Fibroblast of gingiva (primary cell): ENCODE data around the gene HAP1.
"Not testable (repeated sequence)": the region's sequence is repeated elsewhere in the genome, so short reads cannot be mapped to it uniquely, and the experiment has no call there.

Experiments used
- DNase-seq: peaks from one replicate; pipeline ENCODE4 v3.0.0-alpha.2; 2011; ENCODE audit warnings: low read depth

HAP1 gene

DNA sequence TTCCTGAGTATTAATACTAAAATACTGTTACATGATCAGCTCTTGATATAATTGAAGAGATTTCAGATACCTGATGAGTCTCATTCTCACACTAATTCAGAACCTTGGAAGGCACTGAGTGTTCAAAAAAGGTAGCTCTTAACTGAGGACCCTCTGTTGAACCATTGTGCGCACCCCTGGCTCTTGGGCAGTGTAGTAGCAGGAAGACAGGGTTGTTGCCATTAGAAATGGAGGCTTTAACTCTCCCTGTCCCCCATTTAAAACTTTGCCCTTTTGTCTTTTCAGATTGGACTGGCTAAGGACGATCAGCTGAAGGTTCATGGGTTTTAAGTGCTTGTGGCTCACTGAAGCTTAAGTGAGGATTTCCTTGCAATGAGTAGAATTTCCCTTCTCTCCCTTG, 43.9 kb downstream of the HAP1 start:
- DNase-seq: no peak

DNA sequence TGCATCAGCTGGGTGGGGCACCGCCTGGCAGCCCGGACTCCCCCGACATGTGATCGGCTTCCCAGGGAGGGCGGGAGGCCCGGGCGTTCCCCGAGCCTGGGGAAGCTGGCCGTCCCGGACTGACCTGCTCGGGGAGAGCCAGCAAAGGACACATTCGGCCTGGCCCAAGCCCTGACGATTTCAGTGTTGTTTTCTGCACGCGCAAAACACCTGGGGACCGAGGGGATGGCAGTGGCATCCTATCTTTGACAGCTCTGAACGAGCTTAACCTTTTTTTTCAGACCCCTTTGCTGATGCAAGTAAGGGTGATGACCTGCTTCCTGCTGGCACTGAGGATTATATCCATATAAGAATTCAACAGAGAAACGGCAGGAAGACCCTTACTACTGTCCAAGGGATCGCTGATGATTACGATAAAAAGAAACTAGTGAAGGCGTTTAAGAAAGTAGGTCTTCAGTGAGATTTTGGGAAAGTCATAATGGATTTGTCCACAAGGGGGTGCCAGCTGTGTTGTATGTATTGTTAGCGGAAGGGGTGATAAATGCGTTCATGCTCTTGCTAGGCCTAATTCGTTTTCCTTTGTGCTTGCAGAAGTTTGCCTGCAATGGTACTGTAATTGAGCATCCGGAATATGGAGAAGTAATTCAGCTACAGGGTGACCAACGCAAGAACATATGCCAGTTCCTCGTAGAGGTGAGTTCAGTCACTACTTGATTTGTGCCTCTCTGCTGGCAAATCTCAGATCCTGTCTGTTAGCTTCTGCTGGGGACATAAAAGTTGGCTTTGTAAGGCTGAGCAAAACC, 44.7 kb downstream of the HAP1 start:
- peak; percentile 71 for DNase-seq

DNA sequence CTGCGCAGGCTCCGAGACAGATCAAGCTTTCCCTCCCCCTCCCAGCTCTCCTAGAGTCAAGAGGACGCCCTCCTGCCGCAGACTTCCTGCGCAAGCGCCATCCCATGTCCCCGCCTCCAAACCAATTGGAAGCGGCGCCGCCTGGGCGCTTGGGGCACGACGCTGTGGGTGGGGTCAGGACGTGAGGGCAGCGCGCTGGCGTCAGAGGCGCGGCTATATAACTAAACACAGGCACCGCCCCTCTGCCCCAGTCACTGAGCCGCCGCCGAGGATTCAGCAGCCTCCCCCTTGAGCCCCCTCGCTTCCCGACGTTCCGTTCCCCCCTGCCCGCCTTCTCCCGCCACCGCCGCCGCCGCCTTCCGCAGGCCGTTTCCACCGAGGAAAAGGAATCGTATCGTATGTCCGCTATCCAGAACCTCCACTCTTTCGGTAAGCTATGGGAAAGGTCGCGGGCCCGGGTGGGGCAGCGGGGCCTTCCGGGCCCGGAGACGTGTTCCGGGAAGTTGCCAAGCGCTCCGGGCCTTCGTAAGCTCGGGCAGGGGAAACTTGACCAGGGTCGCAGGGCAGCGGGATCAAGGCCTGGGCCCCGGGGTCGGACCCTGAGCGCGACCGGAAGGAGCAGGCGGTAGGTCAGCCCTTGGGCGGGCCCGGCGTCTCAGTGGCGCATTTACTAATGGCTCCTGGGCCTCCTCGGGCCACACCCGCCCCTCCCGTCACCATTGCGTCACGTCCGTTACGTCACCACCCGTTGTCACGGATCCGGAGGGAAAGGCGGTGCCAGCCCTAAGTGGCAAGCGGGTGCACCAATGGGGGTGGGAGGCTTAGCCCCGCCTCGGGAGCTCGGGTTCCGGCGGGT, 45.6 kb downstream of the HAP1 start, which contains the start of gene EIF1:
EIF1 (plus strand) TSS at position 245 of the 856 bp plus-strand sequence; CDS start at position 399, 154 bp downstream.
- DNase-seq: peak; percentile 100

DNA sequence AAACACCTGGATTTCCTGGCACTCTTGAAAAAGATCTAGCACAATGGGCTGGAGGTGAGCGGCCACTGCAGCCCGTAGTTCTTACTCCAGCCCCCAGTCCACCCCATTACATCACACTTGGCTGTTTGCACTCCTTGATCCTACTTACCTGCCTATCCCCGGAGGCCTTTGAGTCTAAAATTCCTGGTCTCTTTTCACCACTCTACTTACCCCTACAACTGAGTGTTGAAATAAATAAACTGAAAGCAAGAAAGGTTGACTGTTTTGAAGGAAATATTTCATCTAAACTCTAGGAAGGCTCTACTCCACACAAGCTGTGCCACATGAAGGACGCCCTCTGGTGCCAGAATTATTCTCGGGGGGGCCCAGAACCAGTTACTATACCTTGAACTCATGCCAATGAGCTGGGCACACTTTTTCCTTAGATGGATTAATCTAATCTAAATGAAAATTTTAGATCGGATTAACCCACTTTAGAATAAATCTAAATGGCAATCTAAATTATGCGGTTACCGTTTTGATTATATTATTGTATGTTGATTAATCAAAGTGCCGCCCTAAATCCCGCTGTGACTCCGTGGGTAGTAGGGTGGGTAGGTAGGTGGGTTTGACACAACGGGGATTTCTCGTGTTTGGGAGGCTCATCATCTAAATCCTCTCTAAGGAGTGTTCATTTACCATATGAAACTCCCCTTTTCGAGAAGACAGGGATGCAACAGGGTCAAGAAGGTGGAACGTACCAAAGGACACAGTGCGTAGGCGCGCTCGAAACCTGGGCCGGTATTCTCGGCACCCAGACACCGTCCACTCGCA, 46.4 kb downstream of the HAP1 start:
- no peak for DNase-seq

DNA sequence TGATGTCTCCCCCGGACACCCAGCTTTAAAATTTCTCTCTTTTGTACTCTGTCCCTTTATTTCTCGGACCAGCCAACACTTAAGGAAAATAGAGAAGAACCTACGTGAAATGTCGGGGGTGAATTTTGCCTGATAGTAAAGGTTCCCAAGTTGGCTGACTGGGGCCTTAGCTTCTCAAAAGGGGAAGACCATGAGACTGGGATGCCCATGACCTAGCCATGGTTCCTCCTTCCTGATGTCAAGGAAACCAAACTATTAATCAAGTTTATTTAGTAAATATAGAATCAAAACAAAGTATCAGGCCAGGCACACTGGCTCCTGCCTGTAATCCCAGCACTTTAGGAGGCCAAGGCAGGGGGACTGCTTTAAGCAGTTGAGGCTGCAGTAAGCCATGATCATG, 48.2 kb downstream of the HAP1 start:
- no peak for DNase-seq

DNA sequence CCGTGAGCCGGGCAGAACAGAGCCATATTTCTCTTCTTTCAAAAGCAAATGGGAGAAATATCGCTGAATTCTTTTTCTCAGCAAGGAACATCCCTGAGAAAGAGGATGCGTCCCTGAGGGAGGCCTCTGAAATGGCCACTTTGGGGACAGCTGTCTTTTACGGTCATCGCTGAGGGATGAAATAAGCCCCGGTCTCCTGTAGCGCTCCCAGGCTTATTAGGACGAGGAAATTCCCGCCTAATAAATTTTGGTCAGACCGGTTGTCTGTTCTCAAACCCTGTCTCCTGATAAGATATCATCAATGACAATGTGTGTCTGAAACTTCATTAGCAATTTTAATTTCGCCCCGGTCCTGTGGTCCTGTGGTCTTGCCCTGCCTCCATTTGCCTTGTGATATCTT, 48.7 kb downstream of the HAP1 start:
- not testable (repeated sequence) for DNase-seq

DNA sequence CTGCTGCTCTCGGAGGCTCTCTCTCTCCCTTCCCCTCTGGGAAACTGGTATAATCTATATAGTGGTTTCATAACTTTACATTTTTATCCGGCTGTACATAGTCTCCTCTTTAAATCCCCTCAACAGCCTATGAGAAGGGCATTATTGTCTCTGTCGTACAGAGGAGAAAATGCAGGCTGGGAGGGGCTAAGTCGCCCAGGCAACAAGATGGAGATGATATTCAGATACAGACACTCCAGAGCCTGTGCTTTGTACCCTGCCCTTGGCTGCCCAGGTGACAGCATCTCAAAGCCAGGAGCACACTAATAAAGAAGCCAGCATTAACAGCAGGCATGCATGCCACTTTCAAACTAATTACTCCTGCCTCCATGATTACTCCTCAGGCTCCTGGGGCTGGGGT, 50.4 kb downstream of the HAP1 start:
- DNase-seq: no peak

DNA sequence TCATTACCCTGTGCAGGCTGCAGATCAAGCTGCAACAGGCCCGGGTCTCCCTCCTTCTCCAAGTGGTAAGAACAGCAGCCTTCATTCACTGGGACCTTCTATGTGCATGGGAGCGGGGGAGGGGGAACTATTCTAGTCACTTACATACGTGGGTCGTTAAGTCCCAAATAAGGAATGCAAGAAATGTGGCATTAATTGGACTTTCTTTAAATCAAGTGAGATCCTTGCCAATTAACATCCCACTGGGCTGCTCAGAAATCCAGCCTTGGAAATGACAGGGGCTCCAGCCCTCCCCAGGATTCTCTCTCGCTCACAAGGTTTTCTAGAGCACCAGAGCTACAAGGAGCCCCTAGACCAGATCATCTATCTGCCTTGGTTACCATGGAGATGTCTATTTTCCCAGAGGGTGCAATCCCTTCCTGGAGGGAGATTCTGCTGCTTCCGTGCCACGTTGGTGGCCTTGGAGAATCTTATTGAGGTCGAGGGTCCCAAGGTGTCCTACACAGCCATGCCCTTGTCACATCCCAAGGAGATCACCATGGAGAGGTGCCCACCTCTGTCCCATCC, 50.9 kb downstream of the HAP1 start:
- DNase-seq: no peak

DNA sequence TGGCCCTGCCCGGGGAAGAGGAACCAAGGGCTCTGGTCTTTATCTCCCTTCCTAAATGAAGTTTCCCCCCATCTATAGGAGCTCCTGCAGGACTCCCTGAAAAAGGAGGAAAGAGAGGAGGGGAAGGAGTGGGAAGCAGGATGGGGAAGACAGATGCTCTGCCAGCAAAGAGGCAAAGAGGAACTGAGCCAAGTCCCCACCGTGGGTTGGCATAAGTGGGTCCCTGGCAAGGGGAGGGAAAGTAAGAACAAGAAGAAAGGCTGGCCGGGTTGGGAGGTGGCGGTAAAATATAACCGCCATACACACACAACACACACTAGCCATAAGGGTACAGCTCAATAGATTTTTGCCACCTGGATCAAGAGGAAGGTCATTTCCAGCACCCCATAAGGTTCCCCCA, 51.8 kb downstream of the HAP1 start:
- no peak for DNase-seq

DNA sequence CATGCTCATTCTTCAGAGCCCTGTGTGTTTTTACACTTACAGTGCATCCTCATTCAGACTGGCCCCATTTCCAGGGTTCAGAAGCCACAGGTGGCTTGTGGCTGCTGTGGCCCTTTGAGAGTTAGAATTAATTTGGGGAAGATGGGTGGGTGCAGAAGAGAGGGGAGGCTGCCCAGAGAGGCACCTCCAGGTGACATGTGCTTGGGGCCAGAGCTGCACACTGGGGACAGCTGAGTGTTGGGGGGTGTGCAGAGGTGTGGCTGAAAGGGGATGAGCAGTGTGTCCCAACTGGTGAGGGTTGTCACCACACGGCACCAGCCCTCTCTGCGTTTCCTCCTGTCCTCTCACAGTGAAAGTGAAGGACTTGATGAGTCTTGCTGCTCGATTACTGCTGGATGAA, 52.7 kb downstream of the HAP1 start:
- DNase-seq: no peak

DNA sequence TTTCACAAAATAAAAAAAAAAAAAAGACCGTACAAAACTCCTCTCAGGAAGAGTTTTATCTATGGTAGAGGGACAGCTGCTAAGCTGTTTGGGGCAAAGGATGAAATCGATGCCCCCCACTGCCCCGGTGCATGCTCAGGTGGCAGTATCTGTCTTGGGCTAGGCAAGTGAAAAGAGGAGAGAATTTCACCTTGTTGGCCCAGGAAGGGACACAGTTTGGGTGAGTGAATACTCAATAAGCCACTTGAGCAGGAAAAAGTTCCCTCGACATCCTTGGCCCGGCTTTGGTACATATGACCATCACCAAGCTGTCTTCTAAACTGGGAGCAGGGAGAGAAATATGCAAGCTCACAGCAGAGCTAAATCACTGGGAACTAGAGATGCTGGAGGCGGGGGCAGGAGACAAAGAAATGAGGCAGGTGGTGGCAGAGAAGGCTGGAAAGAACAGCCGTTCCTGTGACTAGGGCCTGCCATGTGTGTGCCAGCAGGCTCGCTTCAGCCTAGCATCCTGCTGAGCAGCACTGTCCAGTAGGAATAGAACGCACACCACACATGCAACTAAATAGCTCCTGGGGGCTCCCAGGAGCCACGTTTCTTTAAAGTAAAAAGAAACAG, 53.9 kb downstream of the HAP1 start:
- no peak for DNase-seq

DNA sequence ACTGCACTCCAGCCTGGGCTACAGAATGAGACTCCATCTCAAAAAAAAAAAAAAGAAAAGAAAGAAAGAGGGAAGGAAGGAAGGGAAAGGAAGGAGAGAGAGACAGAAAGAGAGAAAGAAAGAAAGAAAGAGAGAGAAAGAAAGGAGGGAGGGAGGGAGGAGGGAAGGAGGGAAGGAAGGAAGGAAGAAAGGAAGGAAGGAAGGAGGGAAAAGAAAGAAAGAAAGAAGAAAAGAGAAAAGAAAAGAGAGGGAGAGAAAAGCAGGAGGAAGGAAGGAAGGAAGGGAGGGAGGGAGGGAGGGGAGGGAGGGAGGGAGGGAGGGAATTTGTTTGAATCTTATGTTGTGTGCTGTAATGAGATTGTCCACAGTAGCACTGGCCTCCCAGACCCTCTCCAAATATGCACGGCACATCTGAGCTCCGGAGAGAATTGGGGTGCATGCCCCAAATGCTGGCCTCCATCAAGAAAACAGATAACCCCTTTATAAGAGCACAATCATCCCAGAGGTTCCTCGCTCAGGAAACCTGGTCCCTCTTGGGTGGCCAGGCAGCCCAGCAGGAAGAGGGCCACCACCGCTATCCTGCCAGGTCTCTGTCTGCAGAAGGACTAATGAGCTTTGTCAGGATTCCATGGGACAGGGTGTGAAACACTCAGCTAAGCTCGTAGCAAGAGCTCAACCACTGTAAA, 54.6 kb downstream of the HAP1 start:
- no peak for DNase-seq

DNA sequence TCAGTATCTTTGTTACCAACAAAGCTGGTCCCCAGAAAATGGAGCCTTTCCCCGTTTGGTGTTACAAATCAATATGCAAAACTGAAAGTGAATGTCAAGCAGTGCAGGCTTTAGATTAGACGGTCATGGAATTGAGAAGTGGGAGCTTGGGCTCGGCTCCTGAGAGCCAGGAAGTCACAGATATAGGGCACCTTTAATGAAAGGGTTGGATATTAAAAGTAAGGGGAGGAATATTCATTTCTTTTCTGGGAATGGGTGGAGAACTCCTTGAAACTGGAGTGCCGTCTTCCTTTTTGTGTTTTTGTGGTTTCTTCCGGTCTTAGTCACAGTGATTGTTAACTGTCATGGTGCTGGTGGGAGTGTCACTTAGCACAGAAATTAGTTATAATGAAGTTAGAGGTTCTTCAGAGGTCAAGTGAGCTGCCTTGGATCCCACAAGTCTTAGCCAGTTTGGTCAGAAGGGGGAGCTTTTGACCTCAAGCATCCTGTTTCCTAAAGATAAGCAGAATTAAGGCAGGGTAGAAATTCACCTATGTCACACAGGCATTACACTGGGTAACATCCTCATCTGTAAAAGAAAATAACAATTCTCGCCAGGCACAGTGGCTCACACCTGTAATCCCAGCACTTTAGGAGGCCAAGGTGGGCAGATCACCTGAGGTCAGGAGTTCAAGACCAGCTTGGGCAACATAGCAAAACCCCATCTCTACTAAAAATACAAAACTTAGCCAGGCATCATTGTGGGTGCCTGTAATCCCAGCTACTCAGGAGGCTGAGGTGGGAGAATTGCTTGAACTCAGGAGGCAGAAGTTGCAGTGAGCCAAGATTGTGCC, 55.3 kb downstream of the HAP1 start:
- DNase-seq: no peak

DNA sequence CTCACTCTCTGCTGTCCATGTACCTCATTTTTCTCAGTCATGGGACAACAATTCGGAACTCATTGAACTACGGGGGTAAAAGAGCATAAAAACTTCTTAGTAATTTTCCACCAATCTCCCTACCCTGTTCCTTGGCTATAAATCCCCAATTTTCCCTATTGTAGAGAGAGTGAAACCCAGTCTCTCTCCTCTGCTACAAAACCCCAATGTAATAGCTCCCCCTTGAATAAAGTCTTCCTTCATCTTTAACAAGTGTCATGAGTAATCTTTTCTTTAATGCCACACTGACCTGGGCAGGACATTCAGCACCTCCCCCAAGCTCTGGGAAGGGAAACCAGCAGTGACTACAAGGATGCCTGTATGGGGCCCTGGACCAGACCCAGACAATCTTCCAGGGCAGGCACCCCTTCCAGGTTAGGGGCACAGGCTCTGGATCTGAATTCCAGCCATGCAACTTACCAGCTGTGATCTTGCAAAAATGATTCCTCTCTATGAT, 56.0 kb downstream of the HAP1 start:
- DNase-seq: no peak

DNA sequence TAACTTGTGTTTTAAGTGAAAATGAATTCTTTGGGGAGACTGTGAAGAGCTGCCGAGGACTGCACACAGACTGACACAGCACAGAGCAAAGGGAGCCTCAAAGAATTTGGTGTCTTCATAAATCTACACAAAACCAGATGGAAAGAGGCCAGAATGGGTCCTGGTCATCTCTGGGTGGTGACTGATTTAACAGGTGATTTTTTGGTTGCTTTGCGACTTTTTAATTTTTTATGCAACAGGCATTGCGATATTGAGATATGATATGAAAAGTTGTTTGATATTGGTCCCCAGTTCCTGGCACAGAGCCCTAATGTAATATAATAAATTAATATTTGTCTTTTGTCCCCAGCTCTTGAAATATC, 58.4 kb downstream of the HAP1 start:
- no peak for DNase-seq

DNA sequence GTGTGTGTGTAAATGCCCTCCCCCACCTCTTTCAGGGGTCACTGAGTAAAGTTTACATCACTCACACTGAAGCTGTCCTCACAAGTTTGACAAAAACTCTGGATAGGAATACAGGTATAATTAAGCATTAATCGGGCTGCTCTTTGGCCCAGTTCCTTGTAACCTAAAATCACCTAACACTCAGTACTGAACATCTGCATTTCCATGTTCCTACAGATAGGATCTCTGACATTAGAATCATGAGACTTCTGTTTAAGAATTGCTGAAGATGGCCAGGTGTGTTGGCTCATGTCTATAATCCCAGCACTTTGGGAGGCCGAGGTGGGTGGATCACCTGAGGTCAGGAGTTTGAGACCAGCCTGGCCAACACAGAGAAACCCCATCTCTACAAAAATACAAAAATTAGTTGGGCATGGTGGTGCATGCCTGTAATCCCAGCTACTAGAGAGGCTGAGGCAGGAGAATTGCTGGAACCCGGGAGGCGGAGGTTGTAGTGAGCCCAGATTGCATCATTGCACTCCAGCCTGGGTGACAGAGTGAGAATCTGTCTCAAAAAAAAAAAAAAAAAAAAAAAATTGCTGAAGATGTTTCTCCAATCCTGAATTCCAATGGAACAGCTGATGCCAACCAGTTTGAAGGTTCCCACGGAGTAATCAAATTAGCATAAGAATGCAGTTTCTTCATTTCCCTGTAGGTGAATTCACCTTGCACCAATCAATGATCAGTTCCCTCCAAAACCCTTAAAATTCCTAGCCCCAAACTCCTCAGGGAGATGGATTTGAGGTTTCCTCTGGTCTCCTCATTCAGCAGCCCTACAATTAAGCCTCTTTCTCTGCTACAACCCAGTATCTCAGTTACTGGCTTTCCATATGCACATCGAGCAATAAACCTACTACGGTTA, 59.0 kb downstream of the HAP1 start:
- DNase-seq: not testable (repeated sequence)
